ENCODE results near the gene TOR1AIP2. TPM values are rescaled to one million over a fixed set of nuclear protein-coding genes. Genes with fewer than 3 reads are reported as not detected.

The TOR1AIP2 gene
- total and polyA plus RNA-seq, 2 of the 13 experiments (the other 11 are each of a cell fraction or from before 2014, with no cell fraction given): 35.2 to 65.8 TPM

GRCh38 chr1:179882253-179883039 lies 4.8 kb upstream of the TOR1AIP2 start, which contains the start of gene TOR1AIP1 (continued):
- TF ChIP-seq ZBED4 (CRISPR knock-in tag; IDR thresholded peaks at IDR 0.05; ENCODE audit: borderline replicate concordance) (0 out of 2 replicates have a peak, but pooled peaks have one; percentile 22), ZNF431 (CRISPR knock-in tag; IDR thresholded peaks at IDR 0.05; ENCODE audit: borderline replicate concordance, low read depth) (peak; percentile 81), NFYC (CRISPR knock-in tag; IDR thresholded peaks at IDR 0.05) (peak; percentile 48), ZNF329 (CRISPR knock-in tag; IDR thresholded peaks at IDR 0.05; ENCODE audit: low read depth) (peak; percentile 12; the same call in 1 of the 2 replicates), ZNF546 (CRISPR knock-in tag; conservative IDR thresholded peaks at IDR 0.05) (no peak), BCL3 (CRISPR knock-in tag; IDR thresholded peaks at IDR 0.05) (peak; percentile 71; the same call in 1 of the 2 replicates), CBX1 (IDR thresholded peaks at IDR 0.05; ENCODE audit: low read depth) (peak; percentile 57), ZNF10 (CRISPR knock-in tag; IDR thresholded peaks at IDR 0.05; ENCODE audit: borderline replicate concordance, low read depth) (no peak), HNRNPLL (IDR thresholded peaks at IDR 0.05; ENCODE audit: low read depth, low read length, poor library complexity, severe bottlenecking) (peak; percentile 80), ZNF292 (CRISPR knock-in tag; IDR thresholded peaks at IDR 0.05; ENCODE audit: borderline replicate concordance, low read depth) (peak; percentile 76), TCF12 (IDR thresholded peaks at IDR 0.05) (no peak), TCF12 (CRISPR knock-in tag; IDR thresholded peaks at IDR 0.05) (0 out of 2 replicates have a peak, but pooled peaks have one; percentile 35), ZNF317 (CRISPR knock-in tag; IDR thresholded peaks at IDR 0.05) (peak; percentile 76), POLR2A (IDR thresholded peaks at IDR 0.05; ENCODE audit: insufficient read depth in 1 of 2, low read depth in 2 of 2, low read length in 2 of 2) (peak; percentile 83), RBFOX2 (IDR thresholded peaks at IDR 0.05; ENCODE audit: low read depth, low read length) (peak; percentile 95), ZBTB21 (CRISPR knock-in tag; IDR thresholded peaks at IDR 0.05) (peak; percentile 92), GLI4 (CRISPR knock-in tag; IDR thresholded peaks at IDR 0.05; ENCODE audit: borderline replicate concordance) (no peak), YEATS4 (CRISPR knock-in tag; IDR thresholded peaks at IDR 0.05; ENCODE audit: borderline replicate concordance) (peak; percentile 95), ZNF562 (CRISPR knock-in tag; IDR thresholded peaks at IDR 0.05; ENCODE audit: borderline replicate concordance) (no peak), ZXDC (CRISPR knock-in tag; IDR thresholded peaks at IDR 0.05) (no peak; the same call in 1 of the 2 replicates)

Measured in HepG2 (cell line).